GM21529 (cell line): ENCODE data around the gene TMEM168.
"Not testable (repeated sequence)": the region's sequence is repeated elsewhere in the genome, so short reads cannot be mapped to it uniquely, and the experiment has no call there.

Source experiments
- ATAC-seq: cut with Tn5 transposase; IDR thresholded peaks from one replicate; pipeline ENCODE4 v1.9.1; 2021; ENCODE audit not compliant: unreplicated experiment

TMEM168 gene

GRCh38 chr7:112789817-112790585 is at the start of gene TMEM168:
Gene TMEM168, minus strand, starts transcription at chr7:112790393. Its CDS starts 5,568 bp downstream, at chr7:112784825.
- peak; percentile 81 for ATAC-seq

DNA sequence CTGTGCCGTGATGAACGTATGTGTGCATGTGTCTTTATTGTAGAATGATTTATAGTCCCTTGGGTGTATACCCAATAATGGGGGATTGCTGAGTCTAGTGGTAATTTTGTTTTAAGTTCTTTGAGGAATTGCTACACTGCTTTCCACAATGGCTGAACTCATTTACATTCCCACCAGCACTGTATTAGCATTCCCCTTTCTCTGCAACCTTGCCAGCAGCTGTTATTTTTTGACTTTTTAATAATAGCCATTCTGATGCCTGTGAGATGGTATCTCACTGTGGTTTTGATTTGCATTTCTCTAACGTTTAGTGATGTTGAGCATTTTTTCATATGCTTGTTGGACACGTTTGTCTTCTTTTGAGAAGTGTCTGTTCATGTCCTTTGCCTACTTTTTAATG is 45.7 kb upstream of the TMEM168 start:
- ATAC-seq: not testable (repeated sequence)

DNA sequence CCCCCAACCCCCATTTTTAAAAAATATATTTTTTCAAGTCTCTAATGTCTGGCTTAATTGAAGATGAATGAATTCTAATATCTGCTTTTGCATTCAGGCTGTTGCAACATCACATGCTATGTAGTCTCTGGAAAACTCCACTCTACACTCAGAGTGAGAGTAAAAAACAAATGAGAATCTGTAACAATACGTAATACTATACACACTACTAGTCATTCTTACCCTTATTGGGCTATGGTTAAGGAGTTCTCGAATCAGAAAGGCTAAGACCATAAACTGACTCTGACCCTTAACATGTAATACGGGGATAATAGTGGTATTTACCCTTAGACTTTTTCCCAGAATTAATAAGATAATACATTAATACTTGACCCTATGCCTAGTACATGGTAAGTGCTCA is 42.9 kb upstream of the TMEM168 start:
- no peak for ATAC-seq

DNA sequence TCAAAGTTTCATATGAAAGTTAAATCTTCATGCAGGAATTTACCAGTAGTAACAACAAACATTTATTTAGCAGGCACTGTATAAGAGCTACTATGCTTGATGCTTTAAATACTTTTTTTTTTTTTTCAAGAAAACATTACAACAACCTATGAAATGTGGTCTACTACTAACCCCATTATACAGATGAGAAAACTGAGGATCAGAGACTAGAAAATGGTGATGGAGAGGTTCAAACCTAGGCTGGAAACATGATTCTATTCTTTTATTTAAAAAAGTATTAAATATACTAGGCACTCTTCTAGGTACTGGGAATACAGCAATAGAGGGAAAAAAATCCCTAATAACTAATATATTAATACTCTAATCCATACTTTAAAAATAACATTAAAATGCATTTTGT is 40.6 kb upstream of the TMEM168 start:
- no peak for ATAC-seq

GRCh38 chr7:112828696-112829095 is 38.5 kb upstream of the TMEM168 start:
- no peak for ATAC-seq

- ATAC-seq: no peak
Observed at GRCh38 chr7:112821345-112821744, 31.2 kb upstream of the TMEM168 start.

DNA sequence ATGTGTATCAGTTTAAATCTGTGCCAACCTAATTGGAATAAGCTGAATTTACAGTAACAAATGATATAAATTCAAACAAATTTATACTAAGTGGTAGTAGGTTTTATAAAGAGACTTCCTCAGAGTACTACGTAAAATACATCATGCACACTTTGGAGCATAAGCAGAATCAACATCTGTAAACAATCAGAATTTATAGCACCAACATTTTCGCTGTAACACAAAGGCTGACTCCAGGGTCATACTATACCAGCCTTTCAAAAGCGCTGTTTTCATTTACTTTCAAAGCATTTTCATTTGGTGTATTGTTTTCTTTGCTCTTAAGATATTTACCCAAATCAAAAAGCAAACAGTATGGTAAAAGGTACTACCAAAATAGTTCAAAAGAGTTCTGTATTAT is 29.3 kb upstream of the TMEM168 start:
- no peak for ATAC-seq

DNA sequence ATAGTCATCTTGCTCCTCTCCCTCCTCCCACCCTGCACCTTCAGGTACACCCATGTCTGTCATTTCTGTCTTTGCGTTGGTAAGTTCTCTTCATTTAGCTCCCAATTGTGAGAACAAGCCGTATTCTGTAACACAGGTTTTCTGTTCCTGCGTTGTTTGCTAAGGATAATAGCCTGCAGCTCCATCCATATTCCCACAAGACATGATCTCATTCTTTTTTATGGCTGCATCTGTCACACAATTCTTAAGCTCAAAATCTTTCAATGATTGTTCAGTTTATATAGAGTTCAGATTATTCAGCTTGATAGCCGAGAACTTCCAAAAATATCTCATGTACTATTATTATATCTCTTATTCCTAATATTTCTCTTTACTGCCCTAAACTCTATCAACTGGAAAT is 16.0 kb upstream of the TMEM168 start:
- ATAC-seq: no peak

DNA sequence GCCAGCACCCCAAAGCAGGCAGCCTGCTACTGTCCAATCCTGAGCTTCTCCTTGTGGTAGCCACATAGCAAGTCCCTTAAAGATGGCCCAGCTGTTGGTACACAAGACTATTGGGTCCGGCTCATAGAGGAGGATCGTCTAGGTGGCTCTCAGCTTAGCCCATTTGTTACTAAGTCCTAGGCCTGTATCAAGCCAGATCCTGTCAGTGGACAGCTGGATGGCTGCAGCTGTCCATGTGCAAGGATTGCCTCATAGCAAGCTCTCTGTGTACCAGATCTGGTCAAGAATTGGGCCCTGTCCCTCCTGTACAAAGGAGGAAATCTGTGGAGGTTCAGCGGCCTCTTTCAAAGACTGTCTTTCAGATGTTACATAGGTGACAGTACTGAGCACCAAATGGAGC is 12.2 kb upstream of the TMEM168 start:
- ATAC-seq: no peak

DNA sequence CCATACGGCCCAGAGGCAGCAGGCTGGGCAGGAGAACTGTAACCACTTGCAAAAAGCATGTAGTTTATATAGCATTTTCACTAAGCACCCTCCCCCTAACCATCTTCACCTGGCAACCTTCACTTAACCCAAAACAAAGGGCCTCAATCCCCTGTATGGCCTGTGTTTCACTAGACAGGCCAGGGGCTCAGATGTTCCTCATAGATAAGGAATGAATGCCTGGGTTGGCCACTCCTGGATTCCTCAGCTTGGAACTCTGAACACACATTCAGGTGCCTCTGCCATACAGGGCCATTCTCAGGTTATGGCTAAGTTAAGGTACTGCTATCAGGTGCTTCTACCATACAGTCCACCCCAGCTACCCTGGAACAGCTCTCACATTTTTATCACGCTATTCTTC is 10.3 kb upstream of the TMEM168 start:
- no peak for ATAC-seq

GRCh38 chr7:112799448-112800120 is 9.4 kb upstream of the TMEM168 start:
- ATAC-seq: no peak

GRCh38 chr7:112798274-112799159 is 8.3 kb upstream of the TMEM168 start:
- no peak for ATAC-seq

DNA sequence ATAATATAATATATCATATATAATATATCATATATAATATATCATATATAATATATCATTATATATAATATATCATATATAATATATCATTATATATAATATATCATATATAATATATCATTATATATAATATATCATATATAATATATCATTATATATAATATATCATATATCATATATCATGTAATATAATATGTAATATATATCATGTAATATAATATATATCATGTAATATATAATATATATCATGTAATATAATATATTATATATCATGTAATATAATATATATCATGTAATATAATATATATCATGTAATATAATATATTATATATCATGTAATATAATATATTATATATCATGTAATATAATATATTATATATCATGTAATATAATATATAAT is 6.4 kb upstream of the TMEM168 start:
- not testable (repeated sequence) for ATAC-seq

DNA sequence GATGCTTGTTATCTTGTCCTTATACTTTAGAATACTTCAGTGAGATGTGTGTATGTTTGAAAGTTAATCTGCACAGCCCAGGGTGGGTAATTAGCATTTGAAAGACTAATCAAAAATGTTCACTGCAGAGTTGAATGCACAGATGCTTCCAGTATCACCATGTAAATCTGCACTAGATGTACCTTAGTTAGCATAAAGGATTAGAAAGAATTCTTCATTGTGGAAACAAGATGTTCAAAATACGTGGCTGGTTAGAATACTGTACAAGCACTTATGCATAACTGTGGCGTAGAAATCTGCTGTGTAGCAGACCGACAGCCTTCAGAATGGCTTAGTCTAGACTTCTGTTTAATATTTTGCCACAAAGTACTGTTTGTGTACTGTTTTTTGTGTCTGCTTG is 2.2 kb upstream of the TMEM168 start:
- no peak for ATAC-seq

DNA sequence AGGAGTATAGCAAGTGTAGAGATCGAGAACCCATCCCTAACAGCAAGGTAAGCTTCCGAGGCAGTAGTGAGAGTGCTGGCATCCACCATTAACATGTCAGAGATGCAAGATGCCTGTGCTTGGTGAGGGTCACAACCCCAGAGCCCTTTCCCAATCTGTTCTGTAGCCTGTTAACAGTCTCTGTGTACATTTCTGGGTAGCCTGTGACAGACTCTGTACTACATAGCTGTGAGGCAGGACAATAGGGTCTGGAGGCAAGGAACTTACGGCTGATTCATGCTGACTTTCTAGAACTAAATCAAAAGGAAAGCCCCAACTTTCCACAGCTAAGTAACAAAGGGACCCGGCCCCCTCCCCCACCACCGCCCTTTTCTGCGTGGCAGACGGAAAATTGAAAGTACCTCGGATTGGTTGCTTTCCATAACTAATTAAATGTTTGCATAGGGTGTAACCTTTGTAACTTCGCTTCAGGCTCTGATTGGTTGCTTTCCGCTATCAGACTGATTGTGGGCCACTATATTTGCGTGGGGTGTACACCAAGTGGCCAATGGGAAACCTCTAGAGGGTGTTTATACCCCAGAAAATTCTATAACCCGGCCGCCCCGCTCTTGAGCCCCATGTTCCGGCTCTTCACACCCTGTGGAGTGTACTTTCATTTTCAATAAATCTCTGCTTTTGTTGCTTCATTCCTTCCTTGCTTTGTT is 1.4 kb upstream of the TMEM168 start:
- no peak for ATAC-seq

- peak; percentile 67 for ATAC-seq
Observed at GRCh38 chr7:112790586-112791003, 402 bp upstream of the TMEM168 start.

DNA sequence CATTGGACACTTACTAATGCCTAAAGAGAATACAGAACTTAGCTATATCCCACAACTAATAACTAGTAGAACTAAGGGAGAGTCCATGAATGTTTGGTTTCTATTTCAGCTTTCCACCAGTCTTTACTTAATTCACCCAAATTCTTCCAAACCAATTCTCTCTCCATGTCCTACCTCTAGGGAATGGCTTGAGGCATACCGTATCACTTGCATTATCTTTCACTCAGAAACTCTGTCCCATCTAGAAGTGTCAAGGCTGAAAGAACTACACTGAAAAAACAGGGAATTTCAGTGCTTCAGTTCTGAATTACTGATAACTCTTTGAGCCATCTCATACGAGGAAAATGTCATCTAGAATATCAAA is 758 bp downstream of the TMEM168 start:
- no peak for ATAC-seq

DNA sequence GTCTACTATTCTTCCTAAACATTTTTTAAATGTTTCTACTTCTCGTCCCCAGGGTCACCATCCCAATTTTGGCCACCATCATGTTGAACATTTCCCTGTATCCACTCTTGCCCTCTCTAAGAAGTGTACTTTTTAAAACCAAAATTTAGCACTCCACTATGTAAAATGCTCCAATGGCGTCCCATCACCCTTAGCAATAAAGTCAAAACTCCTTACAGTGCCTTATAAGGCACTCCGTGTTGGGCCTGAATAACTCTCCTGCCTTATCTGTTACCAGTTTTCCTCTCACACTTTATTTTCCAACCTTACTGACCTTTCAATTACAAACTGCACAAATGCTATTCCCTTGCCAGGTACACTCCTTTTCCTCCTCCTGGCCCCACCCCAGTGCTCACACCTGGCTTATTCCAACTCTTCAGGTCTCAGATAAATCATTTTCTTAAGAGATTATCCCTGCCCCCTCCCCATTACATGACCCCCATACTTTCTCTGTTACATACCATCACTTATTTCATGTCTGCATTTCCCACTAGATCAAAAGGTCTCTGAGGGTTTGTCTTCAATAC is 1.3 kb downstream of the TMEM168 start:
- ATAC-seq: no peak

DNA sequence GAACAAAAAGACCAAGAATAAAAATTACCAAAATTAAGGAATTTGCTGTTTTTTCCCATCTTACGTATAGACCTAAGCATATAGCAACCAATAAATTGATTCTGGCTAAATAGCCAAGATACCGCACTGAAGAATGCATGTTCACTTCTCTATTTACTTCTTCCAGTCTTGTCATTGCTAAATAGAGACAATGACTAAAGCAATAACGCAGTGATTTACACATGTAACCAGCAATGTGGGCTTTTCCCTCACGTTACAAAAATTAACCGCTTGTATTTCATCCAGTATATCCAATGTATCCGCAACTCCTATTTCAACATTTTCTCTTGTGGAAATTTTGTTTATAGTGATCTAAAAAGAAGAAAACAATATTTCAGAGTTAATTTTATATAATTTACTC is 5.6 kb downstream of the TMEM168 start:
- ATAC-seq: no peak

GRCh38 chr7:112782498-112782897 is 7.7 kb downstream of the TMEM168 start:
- peak; percentile 97 for ATAC-seq

DNA sequence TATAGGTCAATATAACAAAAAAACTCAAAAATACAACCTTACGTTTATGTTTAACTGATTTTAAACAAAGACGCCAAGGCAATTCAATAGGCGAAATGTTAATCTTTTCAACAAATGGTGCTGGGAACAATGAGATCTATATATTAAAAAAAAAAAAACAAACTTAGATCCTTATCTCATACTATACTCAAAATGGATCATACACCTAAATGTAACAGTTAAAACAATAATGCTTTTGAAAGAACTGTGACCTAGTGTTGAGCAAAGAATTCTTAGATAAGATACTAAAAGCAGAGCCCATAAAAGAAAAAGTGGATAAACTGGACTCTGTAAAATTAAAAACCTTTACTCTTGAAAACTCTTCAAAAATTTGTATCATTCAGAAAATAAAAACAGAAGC is 8.6 kb downstream of the TMEM168 start:
- ATAC-seq: no peak
